ENCODE results near the gene LAMA2.

GRCh38 chr6:129476248-129476564 lies 593.3 kb downstream of the LAMA2 start:
- TF ChIP-seq CTCF (IDR thresholded peaks at IDR 0.05; ENCODE audit: low read depth, low read length), result no peak
- no peak for TF ChIP-seq EZH2phosphoT487 (IDR thresholded peaks at IDR 0.05; ENCODE audit: low read depth)
